Measurements from ENCODE around the gene STK35.
A peak's percentile ranks its signal among the peaks of the same experiment; 100 is the strongest.

STK35 gene

DNA sequence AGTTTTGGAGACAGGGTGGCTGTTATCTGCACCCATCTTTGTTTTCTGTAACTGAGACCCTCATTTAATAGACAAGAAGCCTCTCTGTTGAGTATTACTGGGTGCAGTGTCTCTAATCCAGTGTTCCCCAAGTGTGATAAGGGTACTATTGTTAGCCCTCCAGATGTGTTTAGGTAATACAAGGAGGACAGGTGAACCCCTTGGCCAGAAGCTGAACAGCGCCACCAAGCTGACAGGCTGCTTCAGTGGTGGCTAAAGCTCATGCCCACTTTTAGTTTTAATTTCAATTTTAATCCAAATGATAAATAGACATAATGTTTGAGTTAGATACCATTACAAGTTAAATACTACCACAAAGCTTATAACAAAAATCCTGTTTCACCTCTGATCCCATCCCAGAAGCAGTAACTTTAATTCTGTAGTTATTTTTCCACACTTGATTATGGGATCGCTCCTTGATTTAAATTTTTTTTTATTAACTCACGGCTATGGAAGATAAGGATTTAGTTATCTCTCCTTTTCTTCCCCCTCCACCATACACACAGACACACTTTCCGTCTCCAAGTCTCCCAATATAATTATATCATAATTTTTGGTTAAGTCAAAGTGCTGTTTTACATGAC lies 8.4 kb upstream of the STK35 start:
- TF ChIP-seq, protein P1, sequence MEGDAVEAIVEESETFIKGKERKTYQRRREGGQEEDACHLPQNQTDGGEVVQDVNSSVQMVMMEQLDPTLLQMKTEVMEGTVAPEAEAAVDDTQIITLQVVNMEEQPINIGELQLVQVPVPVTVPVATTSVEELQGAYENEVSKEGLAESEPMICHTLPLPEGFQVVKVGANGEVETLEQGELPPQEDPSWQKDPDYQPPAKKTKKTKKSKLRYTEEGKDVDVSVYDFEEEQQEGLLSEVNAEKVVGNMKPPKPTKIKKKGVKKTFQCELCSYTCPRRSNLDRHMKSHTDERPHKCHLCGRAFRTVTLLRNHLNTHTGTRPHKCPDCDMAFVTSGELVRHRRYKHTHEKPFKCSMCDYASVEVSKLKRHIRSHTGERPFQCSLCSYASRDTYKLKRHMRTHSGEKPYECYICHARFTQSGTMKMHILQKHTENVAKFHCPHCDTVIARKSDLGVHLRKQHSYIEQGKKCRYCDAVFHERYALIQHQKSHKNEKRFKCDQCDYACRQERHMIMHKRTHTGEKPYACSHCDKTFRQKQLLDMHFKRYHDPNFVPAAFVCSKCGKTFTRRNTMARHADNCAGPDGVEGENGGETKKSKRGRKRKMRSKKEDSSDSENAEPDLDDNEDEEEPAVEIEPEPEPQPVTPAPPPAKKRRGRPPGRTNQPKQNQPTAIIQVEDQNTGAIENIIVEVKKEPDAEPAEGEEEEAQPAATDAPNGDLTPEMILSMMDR (IDR thresholded peaks at IDR 0.05; ENCODE audit: low read depth, low read length): no peak; the same call in 1 of the 2 replicates
- no peak overlapping the region for H3K4me3 ChIP-seq (ENCODE audit: low read depth, low read length)

DNA sequence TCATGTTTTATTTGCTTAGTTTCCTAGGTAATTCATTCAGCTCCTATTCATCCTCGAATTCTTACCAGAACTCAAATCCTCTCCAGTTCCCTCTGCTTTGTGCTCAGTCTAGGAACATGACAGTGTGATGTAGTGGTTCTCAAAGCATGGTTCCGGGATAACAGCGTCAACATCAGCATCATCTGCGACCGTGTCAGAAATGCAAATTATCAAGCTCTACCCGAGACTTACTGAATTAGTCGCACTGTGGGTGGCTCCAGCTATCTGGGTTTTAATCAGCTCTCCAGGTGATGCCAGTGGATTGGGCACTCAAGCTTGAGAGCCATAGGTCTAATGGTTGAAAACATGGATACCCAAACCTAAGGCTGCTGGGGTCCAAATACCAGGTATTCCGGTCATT lies 7.7 kb upstream of the STK35 start:
- TF ChIP-seq, protein P1 (IDR thresholded peaks at IDR 0.05; ENCODE audit: low read depth, low read length): no peak
- H3K4me3 ChIP-seq (ENCODE audit: low read depth, low read length): no peak overlapping the region

DNA sequence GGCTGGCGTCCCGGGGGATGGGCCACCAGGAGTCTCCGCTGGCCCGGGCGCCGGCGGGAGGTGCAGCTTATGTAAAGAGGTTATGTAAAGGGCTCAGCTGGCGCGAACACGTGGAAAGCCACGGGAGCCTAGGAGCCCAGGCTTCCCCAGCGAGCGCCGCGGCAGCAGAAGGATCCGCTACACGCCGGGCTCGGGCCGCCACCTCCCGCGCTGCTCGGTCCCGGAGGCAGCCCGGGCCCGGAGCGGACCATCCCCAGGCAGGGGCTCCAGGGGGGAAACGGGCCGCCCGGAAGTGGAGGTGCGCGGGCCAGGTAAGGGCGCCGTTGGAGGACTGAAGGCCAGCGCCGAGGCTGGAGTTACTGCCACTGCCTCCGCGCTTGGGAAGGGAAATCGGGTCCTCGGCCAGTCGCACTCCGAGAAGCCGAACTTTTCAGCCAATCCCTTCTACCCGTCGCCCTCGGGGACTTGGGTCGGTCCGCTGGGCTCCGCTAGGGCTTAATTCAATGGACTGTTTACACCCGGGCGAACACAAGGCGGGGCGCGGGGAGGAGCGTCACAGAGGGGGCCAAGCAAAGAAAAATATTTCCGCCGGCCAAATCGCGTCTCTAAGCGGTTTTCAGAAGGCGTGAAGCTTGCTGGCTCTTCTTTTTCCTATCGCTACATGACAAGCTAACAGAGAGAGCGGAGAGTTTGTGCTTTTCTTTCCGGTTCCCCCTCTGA lies 398 bp downstream of the STK35 start:
- H3K4me3 ChIP-seq (ENCODE audit: low read depth, low read length): peak overlapping the region; percentile 92
- TF ChIP-seq, protein P1 (IDR thresholded peaks at IDR 0.05; ENCODE audit: low read depth, low read length): no peak

DNA sequence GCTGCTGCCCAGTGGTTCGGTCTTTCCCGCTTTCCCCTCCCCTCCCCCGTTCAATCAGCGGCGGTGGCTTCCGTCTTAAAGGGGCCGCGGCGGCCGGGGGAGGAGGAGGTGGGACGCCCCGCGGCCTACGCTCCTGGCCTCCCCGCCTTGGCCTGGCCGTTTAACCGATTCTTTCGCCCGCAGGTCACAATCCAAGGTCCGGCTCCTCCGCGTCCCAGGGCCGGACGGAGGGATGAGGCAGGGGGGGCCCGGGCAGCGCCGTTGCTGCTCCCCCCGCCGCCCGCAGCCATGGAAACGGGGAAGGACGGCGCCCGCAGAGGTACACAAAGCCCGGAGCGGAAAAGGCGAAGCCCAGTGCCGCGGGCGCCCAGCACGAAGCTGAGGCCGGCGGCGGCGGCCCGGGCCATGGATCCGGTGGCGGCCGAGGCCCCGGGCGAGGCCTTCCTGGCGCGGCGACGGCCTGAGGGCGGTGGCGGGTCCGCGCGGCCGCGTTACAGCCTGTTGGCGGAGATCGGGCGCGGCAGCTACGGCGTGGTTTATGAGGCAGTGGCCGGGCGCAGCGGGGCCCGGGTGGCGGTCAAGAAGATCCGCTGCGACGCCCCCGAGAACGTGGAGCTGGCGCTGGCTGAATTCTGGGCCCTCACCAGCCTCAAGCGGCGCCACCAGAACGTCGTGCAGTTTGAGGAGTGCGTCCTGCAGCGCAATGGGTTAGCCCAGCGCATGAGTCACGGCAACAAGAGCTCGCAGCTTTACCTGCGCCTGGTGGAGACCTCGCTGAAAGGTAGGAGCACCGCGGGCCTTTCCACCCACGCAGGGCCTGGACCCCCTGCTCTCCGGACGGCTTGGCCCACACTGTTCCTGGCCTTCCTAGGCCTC lies 1.2 kb downstream of the STK35 start:
- TF ChIP-seq, protein P1 (IDR thresholded peaks at IDR 0.05; ENCODE audit: low read depth, low read length): no peak
- H3K4me3 ChIP-seq (ENCODE audit: low read depth, low read length): peak overlapping the region; percentile 92

DNA sequence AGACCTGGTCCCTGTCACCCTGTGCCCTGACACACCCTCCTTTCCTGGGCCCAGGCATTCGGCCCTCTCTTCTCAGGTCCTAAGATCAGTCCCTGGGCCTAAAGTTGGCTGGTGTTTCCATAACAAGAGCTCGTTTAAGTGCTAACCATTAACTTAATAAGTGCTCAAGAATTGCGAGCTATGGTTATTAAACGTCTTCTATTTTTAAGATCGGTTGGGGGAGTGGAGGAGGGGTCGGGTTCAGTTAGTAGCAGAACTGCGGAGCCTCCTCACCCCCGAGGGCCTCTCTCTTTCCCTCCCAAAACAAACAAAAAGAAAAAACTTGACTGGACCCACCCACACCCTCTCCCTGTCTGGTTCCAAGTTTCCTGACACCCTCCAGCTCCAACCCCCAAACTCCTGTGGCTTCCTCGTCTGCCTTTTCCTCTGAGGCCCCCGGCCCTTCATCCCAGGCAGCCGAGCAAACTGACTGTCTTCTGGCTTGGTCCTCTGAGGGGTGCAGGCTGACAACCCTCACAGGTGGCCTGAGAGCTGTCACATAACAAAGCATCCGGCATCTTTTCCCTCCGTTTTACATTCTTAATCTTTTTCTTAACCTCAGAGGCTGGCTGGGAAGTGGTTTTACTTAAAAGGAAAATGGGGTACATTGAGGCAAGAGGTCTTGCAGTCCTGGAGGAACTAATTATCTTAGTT lies 2.0 kb downstream of the STK35 start:
- H3K4me3 ChIP-seq (ENCODE audit: low read depth, low read length): peak overlapping the region; percentile 92
- TF ChIP-seq, protein P1 (IDR thresholded peaks at IDR 0.05; ENCODE audit: low read depth, low read length): no peak

DNA sequence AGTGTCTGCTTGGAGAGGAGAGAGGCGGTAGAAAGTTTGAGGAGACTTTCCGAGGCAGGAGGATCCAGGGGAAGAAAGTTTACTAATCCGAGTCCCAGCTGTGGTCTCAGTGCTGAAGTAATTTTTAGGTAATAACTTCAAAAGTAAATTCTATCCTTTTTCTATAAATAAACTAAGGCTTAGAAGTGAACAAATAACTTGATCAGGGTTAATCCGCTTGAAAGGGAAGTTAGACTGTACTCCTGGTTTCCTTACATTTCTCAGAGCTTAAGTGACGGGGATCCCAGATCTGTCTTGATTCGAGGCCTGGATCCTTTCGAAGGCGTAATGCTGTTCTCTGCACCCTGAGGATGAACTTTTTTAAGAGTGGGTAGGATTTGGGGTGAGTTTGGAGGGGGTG lies 2.6 kb downstream of the STK35 start:
- H3K4me3 ChIP-seq (ENCODE audit: low read depth, low read length): peak overlapping the region; percentile 92
- TF ChIP-seq, protein P1 (IDR thresholded peaks at IDR 0.05; ENCODE audit: low read depth, low read length): no peak

Data from WI38 (cell line).